WTC11 (cell line): Measurements from ENCODE around the gene CSF1. TPM values are rescaled to one million over a fixed set of nuclear protein-coding genes. Genes with fewer than 3 reads are reported as not detected.

Source experiments
- ATAC-seq: fragments of 200-7000 bp; cut with Tn5 transposase; 2 replicates; pipeline ENCODE4 v1.10.0; 2021; ENCODE audit warnings: mild to moderate bottlenecking, moderate library complexity
- CTCF ChIA-PET: fragments of 300-600 bp; sonication (Branson Sonifier 250); formaldehyde crosslinking; loops from one replicate; lab custom pipeline; 2021; ENCODE audit warnings: antibody characterized with exemption; lab: Charles Lee
- POLR2A ChIA-PET: fragments of 350-600 bp; sonication (Branson Sonifier 250); formaldehyde crosslinking; loops from one replicate; lab custom pipeline; 2021; ENCODE audit warnings: antibody characterized with exemption; lab: Charles Lee
- DNase-seq: peaks from one replicate; pipeline ENCODE4 v3.0.0; 2021; ENCODE audit warnings: low spot score
- H3K27ac Mint-ChIP-seq: 2 replicates; pipeline ENCODE4 v1.8.0; 2021; ENCODE audit warnings: mixed read lengths
- H3K27me3 Mint-ChIP-seq: 2 replicates; pipeline ENCODE4 v1.8.0; 2021; ENCODE audit warnings: low read depth, mild to moderate bottlenecking, moderate library complexity, mixed read lengths
- H3K36me3 Mint-ChIP-seq: 2 replicates; pipeline ENCODE4 v1.8.0; 2021; ENCODE audit warnings: mixed read lengths
- H3K4me1 Mint-ChIP-seq: 2 replicates; pipeline ENCODE4 v1.8.0; 2022; ENCODE audit warnings: mixed read lengths
- H3K4me3 Mint-ChIP-seq: 2 replicates; pipeline ENCODE4 v1.8.0; 2021; ENCODE audit warnings: mild to moderate bottlenecking, moderate library complexity, mixed read lengths
- H3K9me3 Mint-ChIP-seq: 2 replicates; pipeline ENCODE4 v1.8.0; 2021; ENCODE audit warnings: mixed read lengths
- E2F4 ChIP-seq: sonication (generic); formaldehyde crosslinking; IDR thresholded peaks from 2 replicates; pipeline ENCODE4 v1.8.1; 2022; ENCODE audit warnings: low read depth, mild to moderate bottlenecking, moderate library complexity, missing genetic modification reagents, borderline replicate concordance
- GABPB1 ChIP-seq: sonication (generic); formaldehyde crosslinking; IDR thresholded peaks from 2 replicates; pipeline ENCODE4 v1.8.1; 2023; ENCODE audit warnings: mild to moderate bottlenecking, missing genetic modification reagents
- IRF2 ChIP-seq: sonication (generic); formaldehyde crosslinking; IDR thresholded peaks from 2 replicates; pipeline ENCODE4 v1.8.0; 2022; ENCODE audit warnings: low read depth, missing genetic modification reagents, borderline replicate concordance
- JAZF1 ChIP-seq: fragments of 250-450 bp; sonication (Bioruptor Pico); IDR thresholded peaks from 2 replicates; pipeline ENCODE4 v1.9.0; 2021; ENCODE audit warnings: moderate library complexity, mild to moderate bottlenecking, inconsistent platforms
- JUN ChIP-seq: sonication (generic); formaldehyde crosslinking; IDR thresholded peaks from 2 replicates; pipeline ENCODE4 v1.8.0; 2023; ENCODE audit warnings: mild to moderate bottlenecking, missing genetic modification reagents
- MXD4 ChIP-seq: fragments of 250-450 bp; sonication (Bioruptor Pico); IDR thresholded peaks from 2 replicates; pipeline ENCODE4 v1.8.0; 2021; ENCODE audit warnings: mild to moderate bottlenecking, moderate library complexity, borderline replicate concordance
- NR1H2 ChIP-seq: sonication (generic); formaldehyde crosslinking; IDR thresholded peaks from 2 replicates; pipeline ENCODE4 v1.9.0; 2021; ENCODE audit warnings: mild to moderate bottlenecking, moderate library complexity, missing genetic modification reagents
- NR2C2 ChIP-seq: sonication (generic); formaldehyde crosslinking; IDR thresholded peaks from 2 replicates; pipeline ENCODE4 v1.8.0; 2022; ENCODE audit warnings: mild to moderate bottlenecking, missing genetic modification reagents
- PREB ChIP-seq: sonication (generic); formaldehyde crosslinking; IDR thresholded peaks from 2 replicates; pipeline ENCODE4 v1.8.1; 2022; ENCODE audit warnings: mild to moderate bottlenecking, missing genetic modification reagents, moderate library complexity, borderline replicate concordance
- SMAD3 ChIP-seq: sonication (generic); formaldehyde crosslinking; IDR thresholded peaks from 2 replicates; pipeline ENCODE4 v1.8.0; 2022; ENCODE audit warnings: missing genetic modification reagents, mild to moderate bottlenecking, borderline replicate concordance
- ZNF263 ChIP-seq: sonication (generic); formaldehyde crosslinking; IDR thresholded peaks from 2 replicates; pipeline ENCODE4 v1.8.1; 2022; ENCODE audit warnings: low read depth, mild to moderate bottlenecking, moderate library complexity, missing genetic modification reagents
- ZNF532 ChIP-seq: fragments of 250-450 bp; sonication (Bioruptor Pico); IDR thresholded peaks from 2 replicates; pipeline ENCODE4 v1.9.0; 2021; ENCODE audit warnings: mild to moderate bottlenecking, borderline replicate concordance
- total RNA-seq: library from RNA; stranded (reverse); gene quantifications from 3 replicates; pipeline ENCODE4 v1.2.3, GENCODE V29; 2021

Gene CSF1
- total RNA-seq, 1 experiment from 2014 or later: 3.0 TPM

- H3K36me3 Mint-ChIP-seq: no peaks in the 10 kb centered on the region
- peak; percentile 26 for DNase-seq
- TF ChIP-seq E2F4 (no peak), GABPB1 (CRISPR knock-in tag) (peak; percentile 88)
- H3K4me1 Mint-ChIP-seq: peaks cover 36% of the 10 kb centered on the region
- H3K4me3 Mint-ChIP-seq: peak overlapping the region; percentile 11
- ATAC-seq: peak; percentile 93
- H3K27me3 Mint-ChIP-seq: peaks cover 73% of the 10 kb centered on the region
- CTCF ChIA-PET: interaction anchor here (0.5 to 5.8 kb wide), 11 partner anchors 20 to 320 kb away, joined by 3 to 51 read pairs (median 4); partner anchors contain the start of gene AHCYL1
- peak overlapping the region; percentile 50 for H3K27ac Mint-ChIP-seq
- peaks cover 4% of the 10 kb centered on the region for H3K9me3 Mint-ChIP-seq
- POLR2A ChIA-PET: interaction anchor here (0.6 to 2.1 kb wide), 4 partner anchors 11 to 24 kb away, joined by 3 to 10 read pairs (median 6); partner anchors contain the start of gene AHCYL1
These were observed 49.5 kb downstream of the CSF1 start for GRCh38 chr1:109959974-109960744.

- Mint-ChIP-seq H3K4me3 (peak overlapping the region; percentile 11), H3K27me3 (peaks cover 72% of the 10 kb centered on the region), H3K9me3 (peaks cover 6% of the 10 kb centered on the region), H3K4me1 (peaks cover 36% of the 10 kb centered on the region), H3K27ac (peak overlapping the region; percentile 50), H3K36me3 (no peaks in the 10 kb centered on the region)
- ChIA-PET CTCF (interaction anchor here (0.9 to 5.8 kb wide), 8 partner anchors 24 to 321 kb away, joined by 3 to 51 read pairs (median 8); partner anchors contain the start of gene AHCYL1), POLR2A (interaction anchor here (0.7 kb wide), 1 partner anchor 25 kb away, joined by 3 read pairs; no protein-coding TSS in a partner anchor)
- DNase-seq: no peak
- ATAC-seq: no peak
- no peak for TF ChIP-seq JUN (CRISPR knock-in tag)
- no peak for TF ChIP-seq ZNF532 (CRISPR knock-in tag)
- TF ChIP-seq GABPB1 (CRISPR knock-in tag): no peak
- no peak for TF ChIP-seq PREB (CRISPR knock-in tag)
- TF ChIP-seq IRF2: no peak
- no peak for TF ChIP-seq MXD4 (CRISPR knock-in tag)
- no peak for TF ChIP-seq NR1H2
- TF ChIP-seq ZNF263 (CRISPR knock-in tag): no peak
- no peak for TF ChIP-seq JAZF1 (CRISPR knock-in tag)
- TF ChIP-seq NR2C2 (CRISPR knock-in tag): no peak
These were observed 50.1 kb downstream of the CSF1 start for GRCh38 chr1:109960745-109961094.

GRCh38 chr1:109963864-109964263 is 53.2 kb downstream of the CSF1 start:
- Mint-ChIP-seq H3K4me1 (peaks cover 33% of the 10 kb centered on the region), H3K36me3 (no peaks in the 10 kb centered on the region), H3K9me3 (peaks cover 6% of the 10 kb centered on the region), H3K4me3 (no peak overlapping the region), H3K27me3 (peaks cover 50% of the 10 kb centered on the region), H3K27ac (no peak overlapping the region)
- ChIA-PET CTCF (interaction anchor here (1.5 to 5.8 kb wide), 2 partner anchors 20 to 41 kb away, joined by 3 to 51 read pairs; partner anchors contain the start of gene AHCYL1), POLR2A (no interaction called here)
- TF ChIP-seq SMAD3 (CRISPR knock-in tag): no peak
- ATAC-seq (no peak), DNase-seq (no peak)
